Body of pancreas (tissue), 4 donors: ENCODE measurements around the gene KHK. TPM values are rescaled to one million over a fixed set of nuclear protein-coding genes. Genes with fewer than 3 reads are reported as not detected.
A peak's percentile ranks its signal among the peaks of the same experiment; 100 is the strongest.

Experiments used
- ATAC-seq: fragments of 150-250 bp; one replicate; pipeline ENCODE4 v1.9.1; 2016
- DNase-seq, 4 donors: peaks; one replicate each; pipeline ENCODE4 v3.0.0-alpha.2; 2019
- H3K27ac ChIP-seq, 4 donors: fragments of 200-600 bp; sonication (generic); 1 replicate in 3 of 4; 2 replicates in 1 of 4; pipeline versions ENCODE4 v1.5.1 to v1.6.1; 2016 to 2019; ENCODE audit warnings: mild to moderate bottlenecking in 1 of 4, mixed read lengths in 1 of 4, moderate library complexity in 1 of 4
- H3K27me3 ChIP-seq, 2 donors: fragments of 200-600 bp; sonication (generic); one replicate each; pipeline ENCODE4 v1.6.0; 2016; ENCODE audit warnings: mild to moderate bottlenecking in 1 of 2
- H3K36me3 ChIP-seq, 2 donors: fragments of 200-600 bp; sonication (generic); replicated peaks in 1 of 2; 2 replicates each; pipeline ENCODE4 v1.5.1; 2016; ENCODE audit warnings: low read depth in 2 of 2; ENCODE audit not compliant: insufficient read depth in 1 of 2
- H3K4me1 ChIP-seq: fragments of 200-600 bp; sonication (generic); one replicate; pipeline ENCODE4 v1.6.0; 2016
- H3K4me3 ChIP-seq, 2 donors: fragments of 200-600 bp; sonication (generic); 1 replicate in 1 of 2; 2 replicates in 1 of 2; pipeline ENCODE4 v1.5.1; 2016 to 2019
- H3K9me3 ChIP-seq, 3 donors: fragments of 200-600 bp; sonication (generic); 1 replicate in 2 of 3; 2 replicates in 1 of 3; pipeline ENCODE4 v1.5.1; 2016
- CTCF ChIP-seq, 7 experiments: fragments of 450-650 bp in 4 of 7; fragments of 200-600 bp in 3 of 7; sonication (generic) in 3 of 7; IDR thresholded peaks; one replicate each; pipeline ENCODE4 v1.5.1; 2016 to 2019; ENCODE audit warnings: antibody characterized with exemption in 7 of 7
- POLR2A ChIP-seq, 3 donors: fragments of 450-650 bp; IDR thresholded peaks; one replicate each; pipeline ENCODE4 v1.6.1; 2016; ENCODE audit warnings: antibody characterized with exemption in 3 of 3, mild to moderate bottlenecking in 2 of 3
- WGBS, 2 donors: methylation state at CpG; one replicate each; pipeline ENCODE4 v1.1.5; 2017; 5-methylcytosine and 5-hydroxymethylcytosine counted together
- intact Hi-C: fragments of 100-400 bp; cut with DNase I; formaldehyde crosslinking; loops from one replicate; pipeline ENCODE4 v1.15.1; 2023
- total RNA-seq, 2 donors: library from RNA; depleted of rRNA; stranded (reverse); fragments of >200 nt; gene quantifications; one replicate each; pipeline ENCODE4 v1.1.0, GENCODE V29; 2016

The KHK gene
- total RNA-seq, 2 donors from 2014 or later: 4.2 to 7.3 TPM

DNA sequence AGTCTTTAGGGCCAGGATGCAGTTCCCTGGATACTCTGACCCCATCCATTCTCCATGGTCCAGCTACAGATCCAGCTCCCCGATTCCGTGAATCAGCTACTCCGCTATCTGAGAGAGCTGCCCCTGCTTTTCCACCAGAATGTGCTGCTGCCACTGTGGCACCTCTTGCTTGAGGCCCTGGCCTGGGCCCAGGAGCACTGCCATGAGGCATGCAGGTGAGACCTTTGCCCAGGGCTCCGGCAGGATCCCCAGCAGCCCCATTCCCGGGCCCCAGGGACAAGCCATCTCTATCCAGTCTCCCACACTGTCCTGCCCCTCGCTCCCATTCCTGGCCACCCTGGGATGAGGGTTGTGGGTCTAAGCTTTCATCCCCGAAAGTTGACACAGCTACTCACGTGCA lies 46.3 kb upstream of the KHK start:
- DNase-seq (no peak), ATAC-seq (no peak)
- Histone ChIP-seq H3K36me3 (peaks cover 35 to 43% of the 10 kb centered on the region in 2 donors), H3K27ac (no peak overlapping the region), H3K27me3 (no peaks in the 10 kb centered on the region), H3K9me3 (no peaks in the 10 kb centered on the region), H3K4me3 (no peak overlapping the region), H3K4me1 (peaks cover 13% of the 10 kb centered on the region)
- intact Hi-C loops: no loop called here
- 78 to 81% methylated on average over 6 to 7 of the region's 8 CpGs for WGBS, 2 donors
- no peak for TF ChIP-seq CTCF (IDR thresholded peaks at IDR 0.05)

DNA sequence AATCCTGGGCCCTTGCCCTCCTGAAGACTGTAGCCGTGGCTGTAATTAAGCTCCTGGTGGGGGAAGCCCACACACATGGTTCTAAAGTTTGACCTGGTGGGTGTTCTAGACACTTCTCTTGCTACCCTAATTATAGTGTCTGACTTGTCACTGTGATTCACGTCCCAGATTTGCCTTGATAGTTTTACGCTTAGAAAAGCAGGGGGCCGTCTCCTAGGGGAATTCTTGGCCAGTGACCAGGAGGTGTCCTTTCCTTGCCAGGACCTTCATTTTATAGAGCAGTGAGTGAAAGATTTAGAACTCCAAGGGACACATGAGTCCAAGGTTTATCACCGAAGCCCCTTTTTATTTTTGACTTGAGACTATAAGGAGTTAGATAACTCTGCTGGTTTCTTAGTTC lies 44.8 kb upstream of the KHK start:
- no peak for TF ChIP-seq POLR2A (IDR thresholded peaks at IDR 0.05)
- no peak for TF ChIP-seq CTCF (IDR thresholded peaks at IDR 0.05)
- H3K9me3 ChIP-seq: no peaks in the 10 kb centered on the region
- 68 to 73% methylated on average over 5 of the region's 5 CpGs for WGBS, 2 donors
- no peaks in the 10 kb centered on the region for H3K27me3 ChIP-seq
- intact Hi-C loops: no loop called here
- H3K4me1 ChIP-seq: peaks cover 9% of the 10 kb centered on the region
- DNase-seq (no peak), ATAC-seq (no peak)
- no peak overlapping the region for H3K27ac ChIP-seq
- H3K4me3 ChIP-seq: no peak overlapping the region
- peaks cover 29 to 34% of the 10 kb centered on the region in 2 donors for H3K36me3 ChIP-seq

DNA sequence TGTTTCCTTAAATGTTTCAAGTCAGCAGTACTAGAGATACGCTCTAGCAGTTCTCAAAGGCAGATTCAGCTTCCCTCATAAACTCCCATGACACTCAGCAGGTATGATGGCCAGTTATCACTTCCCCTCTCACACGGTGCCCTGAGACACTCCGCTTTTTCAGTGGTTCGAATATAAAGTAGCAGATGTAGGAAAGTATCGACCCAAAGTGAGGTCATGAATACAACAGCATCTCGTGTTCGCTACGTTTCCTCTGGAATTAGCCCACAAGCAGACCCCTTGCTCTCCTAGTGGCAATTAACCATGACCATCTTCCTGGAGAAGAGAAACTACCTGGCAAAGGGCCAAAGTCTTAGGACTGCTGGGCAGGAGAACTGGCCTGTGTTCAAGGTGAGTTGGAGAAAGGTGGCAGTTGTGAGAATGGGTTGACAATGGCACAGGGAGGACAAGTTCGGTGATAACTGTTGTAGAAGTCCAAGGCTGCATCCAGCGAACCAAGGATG lies 44.4 kb upstream of the KHK start:
- intact Hi-C loops: no loop called here
- WGBS, 2 donors: 63 to 69% methylated on average over 10 of the region's 10 CpGs
- Histone ChIP-seq H3K36me3 (peaks cover 24 to 31% of the 10 kb centered on the region in 2 donors), H3K4me3 (no peak overlapping the region), H3K27me3 (no peaks in the 10 kb centered on the region), H3K27ac (no peak overlapping the region), H3K9me3 (no peaks in the 10 kb centered on the region), H3K4me1 (peaks cover 9% of the 10 kb centered on the region)
- TF ChIP-seq CTCF (IDR thresholded peaks at IDR 0.05) (no peak), POLR2A (IDR thresholded peaks at IDR 0.05) (no peak)
- ATAC-seq: peak; percentile 55
- peak; percentile 31 to 60 (median 48) for DNase-seq

DNA sequence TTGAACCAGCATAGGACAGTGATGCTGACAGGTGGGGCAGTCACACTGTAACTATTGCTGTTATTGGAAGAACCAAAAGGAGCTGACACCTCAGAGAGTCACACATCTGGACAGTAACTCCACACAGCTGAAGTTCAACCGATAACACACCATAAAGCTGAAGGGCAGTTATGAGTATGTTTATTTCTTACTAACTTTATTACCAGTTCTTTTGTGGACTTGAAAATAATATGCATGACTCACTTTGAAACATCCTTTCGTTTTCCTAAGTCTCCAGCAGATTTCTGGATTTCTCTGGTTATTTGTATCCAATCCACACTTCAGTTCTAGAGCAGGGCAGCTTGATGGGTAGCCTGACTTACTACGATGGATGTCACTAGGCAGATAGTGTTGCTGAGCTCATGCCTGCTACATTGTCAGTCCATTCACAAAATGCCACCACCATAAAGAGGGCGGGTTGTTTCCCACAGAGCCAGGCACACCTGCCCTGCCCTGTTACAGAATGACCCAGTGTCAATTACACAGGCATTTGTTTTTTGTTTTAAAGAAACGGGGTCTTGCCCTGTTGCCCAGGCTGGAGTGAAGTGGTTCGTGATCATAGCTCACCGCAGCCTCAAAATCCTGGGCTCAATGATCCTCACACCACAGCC lies 43.5 kb upstream of the KHK start:
- DNase-seq: no peak
- Histone ChIP-seq H3K4me1 (peaks cover 9% of the 10 kb centered on the region), H3K27ac (no peak overlapping the region), H3K27me3 (no peaks in the 10 kb centered on the region), H3K36me3 (peaks cover 15 to 22% of the 10 kb centered on the region in 2 donors), H3K4me3 (no peak overlapping the region), H3K9me3 (no peaks in the 10 kb centered on the region)
- intact Hi-C loops: no loop called here
- no peak for ATAC-seq
- TF ChIP-seq POLR2A (IDR thresholded peaks at IDR 0.05) (no peak), CTCF (IDR thresholded peaks at IDR 0.05) (no peak)
- WGBS, 2 donors: 91 to 92% methylated on average over 7 of the region's 7 CpGs
